H1 (cell line): Measurements from ENCODE around the gene PLPPR2.

Experiments
- CBX5 ChIP-seq: fragments of 300-800, 300-1000 bp; sonication (generic); IDR thresholded peaks from 2 replicates; pipeline ENCODE4 v1.7.1; 2016; ENCODE audit warnings: antibody characterized with exemption, low read length, low read depth
- CTCF ChIP-seq, 3 experiments: IDR thresholded peaks; 1 replicate in 2 of 3; 2 replicates in 1 of 3; pipeline versions ENCODE4 v1.5.1 to v1.6.1; 2011; ENCODE audit warnings: low read length in 3 of 3, mild to moderate bottlenecking in 3 of 3, inconsistent platforms in 2 of 3, low read depth in 1 of 3, moderate library complexity in 1 of 3; ENCODE audit not compliant: insufficient read depth in 1 of 3; ENCODE audit errors: control extremely low read depth in 1 of 3
- HDAC6 ChIP-seq: IDR thresholded peaks from one replicate; pipeline ENCODE4 v1.7.1; 2012; ENCODE audit warnings: low read depth, mild to moderate bottlenecking, inconsistent platforms, low read length, moderate library complexity
- KDM4A ChIP-seq: IDR thresholded peaks from one replicate; pipeline ENCODE4 v1.7.1; 2012; ENCODE audit warnings: low read depth, mild to moderate bottlenecking, moderate library complexity, low read length, inconsistent platforms; ENCODE audit not compliant: severe bottlenecking
- POLR2A ChIP-seq, 2 experiments: IDR thresholded peaks; 1 replicate in 1 of 2; 2 replicates in 1 of 2; pipeline ENCODE4 v1.6.1; 2011; ENCODE audit warnings: low read depth in 2 of 2, low read length in 2 of 2, mild to moderate bottlenecking in 2 of 2; ENCODE audit errors: control extremely low read depth in 1 of 2
- SIN3A ChIP-seq, 2 experiments: IDR thresholded peaks in 1 of 2; conservative IDR thresholded peaks in 1 of 2; 2 replicates each; pipeline ENCODE4 v1.6.1; 2011 to 2012; ENCODE audit warnings: low read length in 2 of 2, improper control_type of control experiment in 1 of 2, low read depth in 1 of 2, mild to moderate bottlenecking in 1 of 2
- SP1 ChIP-seq: IDR thresholded peaks from 2 replicates; pipeline ENCODE4 v1.6.1; 2011; ENCODE audit warnings: low read depth, low read length

- no peak for TF ChIP-seq SIN3A (conservative IDR thresholded peaks at IDR 0.05 in 1 of 2, IDR thresholded peaks at IDR 0.05 in 1 of 2; ENCODE audit: low read depth in 1 of 2, low read length in 2 of 2)
- TF ChIP-seq SP1: no peak
- TF ChIP-seq CTCF (IDR thresholded peaks at IDR 0.05; ENCODE audit: control extremely low read depth in 1 of 3, insufficient read depth in 1 of 3, low read depth in 1 of 3, low read length in 3 of 3): no peak
- TF ChIP-seq KDM4A: no peak
- TF ChIP-seq POLR2A (IDR thresholded peaks at IDR 0.05; ENCODE audit: control extremely low read depth in 1 of 2, low read depth in 2 of 2, low read length in 2 of 2): no peak
- TF ChIP-seq HDAC6: no peak
- TF ChIP-seq CBX5: no peak
Observed at GRCh38 chr19:11399667-11400066, 44.4 kb downstream of the PLPPR2 start.
